G401 (cell line): ENCODE data around the gene ADGRG3. TPM values are rescaled to one million over a fixed set of nuclear protein-coding genes. Genes with fewer than 3 reads are reported as not detected.
A peak's percentile ranks its signal among the peaks of the same experiment; 100 is the strongest.
"Not testable (repeated sequence)": the region's sequence is repeated elsewhere in the genome, so short reads cannot be mapped to it uniquely, and the experiment has no call there.

ENCODE experiments used
- DNase-seq: peaks from one replicate; pipeline ENCODE4 v3.0.0-alpha.2; 2015; ENCODE audit warnings: low spot score
- in situ Hi-C: cut with HindIII; loops from 2 replicates; pipeline ENCODE4 v1.10.0; 2016; ENCODE audit warnings: low sequenced_read_pairs, mixed read lengths
- total RNA-seq: library from RNA; depleted of rRNA; stranded (reverse); fragments of >200 nt; shearing (Covaris generic); gene quantifications from 2 replicates; pipeline ENCODE4 v1.2.3, GENCODE V29; 2014

Gene ADGRG3
- total RNA-seq, 1 experiment from 2014 or later, result not detected

DNA sequence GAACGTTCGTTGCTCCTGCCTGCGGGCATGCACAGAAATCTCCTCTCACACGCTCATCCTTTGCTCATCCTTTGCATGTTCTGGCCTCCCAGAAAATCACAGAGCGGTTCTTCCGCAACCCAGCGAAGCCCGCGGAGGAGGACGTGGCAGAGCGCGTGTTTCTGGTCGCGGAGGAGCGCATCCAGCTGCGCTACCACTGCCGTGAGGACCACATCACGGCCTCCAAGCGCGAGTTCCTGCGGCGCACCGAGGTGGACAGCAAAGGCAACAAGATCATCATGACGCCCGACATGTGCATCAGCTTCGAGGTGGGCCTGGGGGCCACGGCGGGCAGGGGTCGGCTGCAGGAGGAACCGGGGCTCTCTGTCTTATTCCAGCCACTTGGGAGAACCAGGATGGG, 57.9 kb downstream of the ADGRG3 start:
- in situ Hi-C loops, result no loop called here
- no peak for DNase-seq

DNA sequence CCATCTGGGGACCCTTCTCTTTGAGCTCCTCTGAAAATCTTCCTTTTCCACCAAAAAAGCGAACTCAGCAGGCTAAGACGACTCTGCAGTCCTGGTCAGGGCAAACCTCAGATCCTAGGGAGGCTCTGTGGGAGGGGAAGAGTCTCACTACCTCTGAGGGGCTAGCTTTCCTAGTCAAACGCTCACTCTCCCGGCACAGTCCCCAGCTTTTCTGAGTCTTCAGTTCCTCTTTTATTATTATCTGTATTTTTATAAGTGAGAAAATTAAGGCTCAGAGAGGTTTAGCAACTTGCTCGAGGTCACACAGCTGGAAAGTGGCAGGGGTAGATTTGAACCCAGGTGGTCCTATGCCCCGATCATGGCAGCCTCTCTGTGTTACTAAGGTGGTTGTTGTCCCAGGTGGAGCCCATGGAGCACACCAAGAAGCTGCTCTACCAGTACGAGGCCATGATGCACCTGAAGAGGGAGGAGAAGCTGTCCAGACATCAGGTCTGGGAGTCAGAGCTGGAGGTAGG, 58.4 kb downstream of the ADGRG3 start:
- DNase-seq, result no peak
- in situ Hi-C loops, result no loop called here

GRCh38 chr16:57727610-57728009, 59.5 kb downstream of the ADGRG3 start:
- no peak for DNase-seq
- in situ Hi-C loops, result no loop called here

- no peak for DNase-seq
- in situ Hi-C loops, result no loop called here
These were observed 60.5 kb downstream of the ADGRG3 start for GRCh38 chr16:57728336-57729181.

DNA sequence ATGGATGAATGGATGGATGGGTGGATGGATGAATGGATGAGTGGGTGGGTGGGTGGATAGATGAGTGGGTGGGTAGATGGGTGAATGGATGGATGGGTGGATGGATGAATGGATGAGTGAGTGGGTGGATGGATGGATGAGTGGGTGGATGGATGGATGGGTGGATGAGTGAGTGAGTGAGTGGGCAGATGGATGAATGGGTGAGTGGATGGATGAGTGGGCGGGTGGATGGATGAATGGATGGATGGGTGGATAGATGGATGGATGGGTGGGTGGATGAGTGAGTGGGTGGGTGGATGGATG, 61.0 kb downstream of the ADGRG3 start:
- in situ Hi-C loops, result no loop called here
- no peak for DNase-seq

DNA sequence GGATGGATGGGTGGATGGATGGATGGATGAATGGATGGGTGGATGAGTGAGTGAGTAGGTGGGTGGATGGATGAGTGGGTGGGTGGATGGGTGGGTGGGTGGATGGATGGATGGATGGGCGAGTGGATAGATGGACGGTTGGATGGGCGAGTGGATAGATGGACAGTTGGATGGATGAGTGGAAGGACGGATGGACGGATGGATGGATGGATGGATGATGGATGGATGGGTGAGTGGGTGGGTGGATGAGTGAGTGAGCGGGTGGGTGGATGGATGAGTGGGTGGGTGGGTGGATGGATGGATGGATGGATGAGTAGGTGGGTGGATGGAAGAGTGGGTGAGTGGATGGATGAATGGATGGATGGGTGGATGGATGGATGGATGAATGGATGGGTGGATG, 61.7 kb downstream of the ADGRG3 start:
- in situ Hi-C loops, DNase-seq: not testable (repeated sequence)

DNA sequence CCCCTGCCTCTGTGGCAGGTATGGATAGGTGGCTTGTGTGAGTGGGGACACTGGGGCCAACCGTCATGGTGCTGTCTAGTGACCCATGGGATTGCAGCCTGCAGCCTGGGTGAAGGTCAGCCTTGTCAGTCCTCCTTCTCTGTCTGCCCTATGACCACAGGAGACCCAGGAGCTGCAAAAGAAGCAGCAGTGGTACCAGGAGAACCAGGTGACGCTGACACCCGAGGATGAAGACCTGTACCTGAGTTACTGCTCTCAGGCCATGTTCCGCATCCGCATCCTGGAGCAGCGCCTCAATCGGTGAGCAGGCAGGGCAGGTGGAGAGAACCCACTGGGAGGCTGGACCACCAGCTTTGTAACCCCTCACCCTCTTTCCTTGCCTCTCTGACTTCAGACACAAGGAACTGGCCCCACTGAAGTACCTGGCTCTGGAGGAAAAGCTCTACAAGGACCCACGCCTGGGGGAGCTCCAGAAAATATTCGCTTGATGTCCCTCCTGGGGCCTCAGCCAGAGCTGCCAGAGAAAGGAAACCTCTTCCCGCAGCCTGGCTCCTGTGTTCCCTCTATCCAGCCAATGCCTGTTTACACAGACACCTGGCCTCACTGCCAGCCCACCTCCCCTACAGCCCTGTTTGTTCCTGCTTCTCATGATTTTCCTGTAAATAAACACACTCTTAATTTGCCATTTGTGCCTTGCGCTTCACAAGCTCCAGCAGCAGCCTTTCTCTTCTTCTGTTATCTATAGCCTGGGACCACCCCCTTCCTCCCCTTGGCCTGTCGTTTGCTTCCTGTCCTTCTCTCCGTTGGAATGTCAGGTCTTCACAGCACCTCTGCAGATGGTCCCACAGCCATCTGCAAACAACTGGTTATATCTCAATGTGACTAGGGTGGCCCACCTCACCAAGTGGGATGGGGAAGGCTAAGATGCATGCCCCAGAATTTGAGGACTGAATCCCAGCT, 62.9 kb downstream of the ADGRG3 start:
- no peak for DNase-seq
- in situ Hi-C loops, result no loop called here

DNA sequence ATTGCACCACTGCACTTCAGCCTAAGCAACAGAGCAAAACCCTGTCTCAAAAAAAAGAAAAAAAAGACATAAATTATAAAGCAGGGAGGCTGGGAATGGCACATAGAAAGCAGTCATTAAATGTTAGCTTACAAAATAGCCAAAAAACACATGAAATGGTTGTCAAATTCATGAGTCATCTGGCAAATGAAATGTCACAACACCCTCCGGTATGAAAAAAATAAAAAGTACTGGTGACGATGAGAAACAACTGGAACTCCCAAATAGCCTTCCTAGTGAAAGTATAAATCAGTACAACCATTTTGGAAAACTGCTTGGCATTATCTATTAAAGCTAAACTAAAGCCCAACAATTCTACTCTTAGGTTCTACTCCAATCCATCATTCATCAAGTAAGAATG, 63.9 kb downstream of the ADGRG3 start:
- in situ Hi-C loops, result no loop called here
- DNase-seq, result no peak

DNA sequence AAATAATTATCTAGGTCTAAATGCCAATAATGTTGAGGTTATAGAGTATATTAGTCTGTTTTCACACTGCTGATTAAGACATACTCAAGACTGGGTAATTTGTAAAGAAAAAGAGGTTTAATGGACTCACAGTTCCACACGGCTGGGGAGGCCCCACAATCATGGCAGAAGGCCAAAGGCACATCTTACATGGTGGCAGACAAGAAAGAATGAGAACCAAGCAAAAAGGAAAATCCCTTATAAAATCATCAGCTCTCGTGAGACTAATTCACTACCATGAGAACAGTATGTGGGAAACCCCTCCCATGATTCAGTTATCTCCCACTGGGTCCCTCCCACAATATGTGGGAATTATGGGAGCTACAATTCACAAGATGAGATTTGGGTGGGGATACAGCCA, 64.6 kb downstream of the ADGRG3 start:
- no peak for DNase-seq
- in situ Hi-C loops, result no loop called here

DNA sequence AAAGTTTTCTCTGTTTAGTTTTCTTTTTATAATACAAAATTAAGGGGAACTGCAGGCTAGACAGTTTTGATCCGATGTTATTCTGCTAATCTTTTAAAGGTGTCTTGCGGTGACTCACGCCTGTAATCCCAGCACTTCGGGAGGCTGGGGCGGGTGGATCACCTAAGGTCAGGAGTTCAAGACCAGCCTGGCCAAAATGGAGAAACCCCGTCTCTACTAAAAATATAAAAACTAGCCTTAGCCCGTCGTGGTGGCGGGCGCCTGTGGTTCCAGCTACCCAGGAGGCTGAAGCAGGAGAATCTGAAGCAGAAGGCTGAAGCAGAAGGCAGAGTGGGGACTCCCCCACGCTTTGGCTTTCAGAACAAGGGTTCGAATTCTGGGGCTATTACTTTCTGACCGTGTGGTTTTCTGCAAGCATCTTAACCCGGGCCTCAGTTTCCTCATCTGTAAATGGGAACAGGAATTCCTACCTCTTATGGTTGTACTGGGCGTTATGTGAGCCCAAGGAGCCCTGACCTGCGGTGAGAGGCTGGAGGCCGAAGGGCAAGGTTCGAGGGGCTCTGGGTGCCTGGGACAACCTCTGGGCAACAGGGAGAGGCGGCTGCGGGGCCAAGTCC, 66.3 kb downstream of the ADGRG3 start:
- in situ Hi-C loops, result no loop called here
- no peak for DNase-seq

GRCh38 chr16:57734925-57735754, 67.0 kb downstream of the ADGRG3 start:
- in situ Hi-C loops, result no loop called here
- DNase-seq, result peak; percentile 100

DNA sequence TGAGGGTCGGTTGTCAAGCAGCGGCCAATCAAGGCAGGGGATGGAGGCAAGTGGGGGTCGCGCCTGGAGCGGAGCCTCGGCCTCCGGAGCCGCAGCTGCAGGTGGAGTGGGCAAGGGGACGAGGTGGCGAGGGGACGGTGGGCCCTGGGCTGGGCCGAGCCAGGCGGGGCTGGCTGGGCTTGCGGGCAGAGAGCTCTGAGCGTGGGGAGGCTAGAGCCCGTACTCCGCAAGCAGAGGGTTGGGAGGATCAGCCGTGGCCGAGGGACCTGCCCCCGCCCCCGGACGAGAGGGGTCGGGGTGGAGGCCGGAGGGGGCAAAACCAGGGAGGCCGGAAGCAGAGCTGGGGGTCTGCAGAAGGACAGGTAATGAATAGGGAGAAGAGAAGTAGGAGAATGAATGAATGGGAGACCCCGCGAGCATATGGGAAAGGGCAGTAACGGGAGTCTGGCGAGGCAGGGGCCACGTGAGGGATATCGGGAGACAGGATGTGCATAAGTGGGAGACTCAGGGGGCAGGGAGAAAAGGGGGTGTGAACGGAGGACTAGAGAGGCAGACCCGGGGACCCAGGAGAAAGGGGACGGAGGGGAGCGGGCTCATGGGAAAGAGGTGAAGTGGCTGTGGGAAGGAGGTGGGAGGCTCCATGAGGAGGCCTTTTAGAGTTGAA, 67.8 kb downstream of the ADGRG3 start, which contains the start of gene KATNB1:
Gene KATNB1 (plus strand): TSS at position 16 of the 664 bp plus-strand sequence. CDS start 1,474 bp downstream, outside the sequence.
- in situ Hi-C loops, result no loop called here
- DNase-seq, result peak; percentile 21

GRCh38 chr16:57736419-57737351, 68.6 kb downstream of the ADGRG3 start:
- in situ Hi-C loops, result no loop called here
- DNase-seq, result peak; percentile 33

DNA sequence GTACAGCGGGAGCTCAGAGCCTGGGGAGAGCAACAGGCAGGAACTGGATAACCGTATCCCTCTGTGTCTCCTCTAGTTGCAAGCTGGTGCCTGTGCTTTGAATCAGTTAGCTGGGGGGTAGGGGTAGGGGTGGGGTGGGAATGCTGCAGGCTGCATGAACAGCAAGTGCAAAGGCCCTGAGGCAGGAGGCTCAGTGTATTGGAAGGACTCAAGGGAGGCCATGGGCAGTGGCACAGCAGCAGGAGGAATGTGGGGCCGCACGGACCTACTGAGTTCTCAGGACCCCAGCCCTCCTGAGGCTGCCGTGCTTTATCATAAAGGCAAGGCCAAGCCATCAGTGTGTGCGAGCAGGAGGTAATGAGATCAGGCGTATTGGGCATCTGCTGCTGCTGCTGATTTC, 70.7 kb downstream of the ADGRG3 start:
- in situ Hi-C loops, result no loop called here
- DNase-seq, result no peak
